H9 (cell line): ENCODE measurements around the gene KCNMA1. TPM values are rescaled to one million over a fixed set of nuclear protein-coding genes. Genes with fewer than 3 reads are reported as not detected.

Experiments
- DNase-seq: peaks from one replicate; pipeline ENCODE4 v3.0.0-alpha.2; 2017
- H2AFZ ChIP-seq: one replicate; pipeline ENCODE4 v1.6.1; 2013; ENCODE audit warnings: mild to moderate bottlenecking, low read length, control low read depth, moderate library complexity
- H2AK5ac ChIP-seq: 2 replicates; pipeline ENCODE4 v1.6.1; 2013; ENCODE audit warnings: low read length, control low read depth, mixed read lengths; ENCODE audit not compliant: insufficient read length
- H2BK120ac ChIP-seq: one replicate; pipeline ENCODE4 v1.6.1; 2013; ENCODE audit warnings: low read depth, mild to moderate bottlenecking, low read length, control low read depth, inconsistent platforms; ENCODE audit not compliant: poor library complexity, severe bottlenecking
- H2BK12ac ChIP-seq: 2 replicates; pipeline ENCODE4 v1.6.1; 2013; ENCODE audit warnings: low read length, control low read depth, mixed read lengths, low read depth; ENCODE audit not compliant: insufficient read length
- H2BK15ac ChIP-seq: 2 replicates; pipeline ENCODE4 v1.6.1; 2013; ENCODE audit warnings: low read depth, low read length, control low read depth
- H2BK20ac ChIP-seq: one replicate; pipeline ENCODE4 v1.6.1; 2013; ENCODE audit warnings: low read depth, mild to moderate bottlenecking, low read length, control low read depth, inconsistent platforms; ENCODE audit not compliant: poor library complexity, severe bottlenecking
- H2BK5ac ChIP-seq: 2 replicates; pipeline ENCODE4 v1.6.1; 2013; ENCODE audit warnings: low read length, control low read depth, mixed read lengths; ENCODE audit not compliant: insufficient read length
- H3K14ac ChIP-seq: 2 replicates; pipeline ENCODE4 v1.6.1; 2013; ENCODE audit warnings: low read length, control low read depth; ENCODE audit not compliant: insufficient read depth
- H3K18ac ChIP-seq: 2 replicates; pipeline ENCODE4 v1.6.1; 2013; ENCODE audit warnings: low read depth, mild to moderate bottlenecking, mixed read lengths, low read length, control low read depth; ENCODE audit not compliant: insufficient read length
- H3K23ac ChIP-seq: 2 replicates; pipeline ENCODE4 v1.6.1; 2013; ENCODE audit warnings: low read length, control low read depth, mixed read lengths, low read depth; ENCODE audit not compliant: insufficient read length
- H3K23me2 ChIP-seq: 2 replicates; pipeline ENCODE4 v1.6.1; 2013; ENCODE audit warnings: low read depth, mild to moderate bottlenecking, mixed read lengths, low read length, control low read depth; ENCODE audit not compliant: insufficient read length, poor library complexity, severe bottlenecking
- H3K27ac ChIP-seq: 2 replicates; pipeline ENCODE4 v1.5.1; 2013; ENCODE audit warnings: low read length, control low read depth, mixed read lengths, low read depth; ENCODE audit not compliant: insufficient read length
- H3K27me3 ChIP-seq: 2 replicates; pipeline ENCODE4 v1.6.1; 2013; ENCODE audit warnings: low read length, control low read depth, inconsistent platforms; ENCODE audit not compliant: insufficient read depth
- H3K4ac ChIP-seq: 2 replicates; pipeline ENCODE4 v1.6.1; 2013; ENCODE audit warnings: low read depth, mild to moderate bottlenecking, control low read depth, inconsistent platforms, low read length, moderate library complexity
- H3K4me1 ChIP-seq: 2 replicates; pipeline ENCODE4 v1.6.1; 2013; ENCODE audit warnings: low read length, control low read depth, inconsistent platforms; ENCODE audit not compliant: insufficient read depth
- H3K4me2 ChIP-seq: 2 replicates; pipeline ENCODE4 v1.6.1; 2013; ENCODE audit warnings: low read length, control low read depth, mixed read lengths; ENCODE audit not compliant: insufficient read length, insufficient read depth
- H3K56ac ChIP-seq: 2 replicates; pipeline ENCODE4 v1.6.1; 2013; ENCODE audit warnings: low read depth, mild to moderate bottlenecking, mixed read lengths, low read length, control low read depth; ENCODE audit not compliant: insufficient read length
- H3K79me1 ChIP-seq: 2 replicates; pipeline ENCODE4 v1.6.1; 2013; ENCODE audit warnings: low read depth, mild to moderate bottlenecking, moderate library complexity, low read length, control low read depth, inconsistent platforms; ENCODE audit not compliant: insufficient read depth, poor library complexity, severe bottlenecking
- H3K79me2 ChIP-seq: 2 replicates; pipeline ENCODE4 v1.6.1; 2013; ENCODE audit warnings: low read length, control low read depth, inconsistent platforms; ENCODE audit not compliant: insufficient read depth
- H3K9ac ChIP-seq: 2 replicates; pipeline ENCODE4 v1.6.1; 2013; ENCODE audit warnings: low read length, control low read depth, mixed read lengths; ENCODE audit not compliant: insufficient read length; ENCODE audit errors: extremely low read depth
- H3K9me3 ChIP-seq: one replicate; pipeline ENCODE4 v1.6.1; 2013; ENCODE audit warnings: low read depth, low read length, inconsistent platforms; ENCODE audit not compliant: control insufficient read depth
- H3T11ph ChIP-seq: one replicate; pipeline ENCODE4 v1.6.1; 2013; ENCODE audit warnings: mild to moderate bottlenecking, low read length, control low read depth, inconsistent platforms
- H4K20me1 ChIP-seq: one replicate; pipeline ENCODE4 v1.6.1; 2013; ENCODE audit not compliant: control insufficient read depth, insufficient read length, insufficient read depth
- H4K5ac ChIP-seq: 2 replicates; pipeline ENCODE4 v1.6.1; 2013; ENCODE audit warnings: low read depth, mild to moderate bottlenecking, mixed read lengths, low read length, control low read depth; ENCODE audit not compliant: insufficient read length
- H4K8ac ChIP-seq: replicated peaks from 2 replicates; pipeline ENCODE4 v1.6.1; 2013; ENCODE audit warnings: low read length, control low read depth, mixed read lengths, low read depth; ENCODE audit not compliant: insufficient read length
- H4K91ac ChIP-seq: 2 replicates; pipeline ENCODE4 v1.6.1; 2013; ENCODE audit warnings: low read depth, mild to moderate bottlenecking, moderate library complexity, mixed read lengths, low read length, control low read depth; ENCODE audit not compliant: insufficient read length
- H3K27ac Mint-ChIP-seq, 3 experiments: 2 replicates in 2 of 3; 3 replicates in 1 of 3; pipeline ENCODE4 v1.8.0; 2020 to 2021; ENCODE audit warnings: mixed read lengths in 3 of 3, mild to moderate bottlenecking in 1 of 3, moderate library complexity in 1 of 3
- H3K27me3 Mint-ChIP-seq: 2 replicates; pipeline ENCODE4 v1.8.0; 2021; ENCODE audit warnings: low read depth, mild to moderate bottlenecking, moderate library complexity, mixed read lengths
- H3K36me3 Mint-ChIP-seq, 3 experiments: 2 replicates in 2 of 3; 3 replicates in 1 of 3; pipeline ENCODE4 v1.8.0; 2020 to 2021; ENCODE audit warnings: low read depth in 3 of 3, mixed read lengths in 3 of 3; ENCODE audit not compliant: insufficient read depth in 1 of 3
- H3K4me1 Mint-ChIP-seq, 2 experiments: 2 replicates each; pipeline ENCODE4 v1.8.0; 2020; ENCODE audit warnings: mixed read lengths in 2 of 2
- H3K4me3 Mint-ChIP-seq, 2 experiments: 2 replicates in 1 of 2; 3 replicates in 1 of 2; pipeline ENCODE4 v1.8.0; 2020 to 2021; ENCODE audit warnings: mild to moderate bottlenecking in 2 of 2, mixed read lengths in 2 of 2, moderate library complexity in 1 of 2
- H3K9me3 Mint-ChIP-seq, 2 experiments: 2 replicates in 1 of 2; 3 replicates in 1 of 2; pipeline ENCODE4 v1.8.0; 2020; ENCODE audit warnings: mild to moderate bottlenecking in 2 of 2, mixed read lengths in 2 of 2, moderate library complexity in 1 of 2
- CTCF ChIP-seq: fragments of 200-600 bp; sonication (generic); conservative IDR thresholded peaks from 3 replicates; pipeline ENCODE4 v1.8.0; 2021; ENCODE audit warnings: antibody characterized with exemption, mild to moderate bottlenecking
- WGBS: extraction: QIAGEN DNeasy Blood & Tissue Kit; methylation state at CpG from one replicate; pipeline ENCODE4 v1.1.7; 2013; ENCODE audit warnings: missing lambda C conversion rate, low lambda C conversion rate, mixed read lengths; ENCODE audit not compliant: insufficient read length; ENCODE audit errors: extremely low coverage; 5-methylcytosine and 5-hydroxymethylcytosine counted together
- total RNA-seq: library from RNA; stranded (reverse); gene quantifications from 2 replicates; pipeline ENCODE4 v1.2.1, GENCODE V29; 2021

Gene KCNMA1
- total RNA-seq, 1 experiment from 2014 or later = 2.0 TPM

GRCh38 chr10:77504196-77504872 is 133.3 kb downstream of the KCNMA1 start:
- H3K4ac ChIP-seq = no peak overlapping the region
- no peak overlapping the region for H2BK5ac ChIP-seq
- H3K56ac ChIP-seq = no peak overlapping the region
- H3K9ac ChIP-seq = no peak overlapping the region
- no peak for DNase-seq
- no peak overlapping the region for H3K27ac ChIP-seq
- peaks cover 3% of the 10 kb centered on the region; the same call in 1 of the 2 replicates for H3K27me3 Mint-ChIP-seq
- no peaks in the 10 kb centered on the region for H3K27me3 ChIP-seq
- WGBS = no CpG with 5 or more reads among the region's 2 CpGs
- no peak overlapping the region for H4K8ac ChIP-seq
- no peaks in the 10 kb centered on the region; a peak in 1 of 4 replicates for H3K4me1 Mint-ChIP-seq
- H4K5ac ChIP-seq = no peak overlapping the region
- H3K27ac Mint-ChIP-seq = no peak overlapping the region
- H3K9me3 Mint-ChIP-seq = no peaks in the 10 kb centered on the region
- no peak for TF ChIP-seq CTCF
- H4K20me1 ChIP-seq = no peaks in the 10 kb centered on the region
- H3K4me3 Mint-ChIP-seq = no peak overlapping the region
- H2AFZ ChIP-seq = no peak overlapping the region
- H2AK5ac ChIP-seq = no peak overlapping the region
- H2BK12ac ChIP-seq = no peak overlapping the region
- no peaks in the 10 kb centered on the region for H3K4me1 ChIP-seq
- H2BK120ac ChIP-seq = no peak overlapping the region
- H3K79me2 ChIP-seq = no peaks in the 10 kb centered on the region
- no peaks in the 10 kb centered on the region for H3K9me3 ChIP-seq
- H3K23ac ChIP-seq = no peak overlapping the region
- H3K18ac ChIP-seq = no peak overlapping the region
- no peak overlapping the region for H2BK15ac ChIP-seq
- H4K91ac ChIP-seq = no peak overlapping the region
- H3K36me3 Mint-ChIP-seq = no peaks in the 10 kb centered on the region
- H3K23me2 ChIP-seq = no peaks in the 10 kb centered on the region
- H2BK20ac ChIP-seq = no peak overlapping the region
- H3K14ac ChIP-seq = no peak overlapping the region
- no peak overlapping the region for H3K4me2 ChIP-seq
- H3T11ph ChIP-seq = no peak overlapping the region
- H3K79me1 ChIP-seq = no peaks in the 10 kb centered on the region
